HG03354 (cell line): ENCODE measurements around the gene OR10G3.

ENCODE experiments used
- ATAC-seq: cut with Tn5 transposase; IDR thresholded peaks from one replicate; pipeline ENCODE4 v1.9.1; 2021; ENCODE audit warnings: mild to moderate bottlenecking; ENCODE audit not compliant: unreplicated experiment, poor library complexity, severe bottlenecking

OR10G3 gene

DNA sequence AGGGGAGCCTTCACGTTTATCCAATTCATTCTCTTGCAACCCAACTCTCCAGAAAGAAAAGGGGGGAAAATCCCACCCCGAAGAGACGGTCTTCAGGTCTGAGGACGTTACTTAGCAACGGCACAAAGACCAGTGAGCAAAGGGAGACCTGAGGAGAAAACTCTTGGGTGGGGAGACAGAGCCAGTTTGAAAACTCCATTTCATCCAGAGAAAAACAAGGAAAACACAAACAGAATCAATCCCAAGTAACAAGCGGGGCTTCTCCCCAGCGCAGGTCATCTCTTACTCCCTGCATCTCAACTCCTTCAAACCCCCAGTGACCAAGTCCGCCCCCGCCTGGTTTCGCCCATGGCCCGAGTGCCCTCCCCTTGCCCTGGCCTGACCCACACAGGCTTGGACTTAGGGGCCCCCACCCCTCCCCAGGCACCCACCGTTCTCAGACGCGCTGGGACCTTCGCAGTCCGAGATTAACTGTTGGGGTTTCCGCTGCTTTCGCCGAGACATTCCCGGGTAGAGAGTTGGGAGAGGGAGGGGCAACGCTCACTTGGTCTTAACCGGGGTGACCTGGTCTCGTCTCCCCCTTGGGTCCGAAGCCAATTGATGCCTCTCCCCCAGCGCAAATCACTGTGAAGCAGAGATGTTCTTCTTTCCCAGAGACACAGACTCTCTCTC is 43.3 kb downstream of the OR10G3 start:
- no peak for ATAC-seq

DNA sequence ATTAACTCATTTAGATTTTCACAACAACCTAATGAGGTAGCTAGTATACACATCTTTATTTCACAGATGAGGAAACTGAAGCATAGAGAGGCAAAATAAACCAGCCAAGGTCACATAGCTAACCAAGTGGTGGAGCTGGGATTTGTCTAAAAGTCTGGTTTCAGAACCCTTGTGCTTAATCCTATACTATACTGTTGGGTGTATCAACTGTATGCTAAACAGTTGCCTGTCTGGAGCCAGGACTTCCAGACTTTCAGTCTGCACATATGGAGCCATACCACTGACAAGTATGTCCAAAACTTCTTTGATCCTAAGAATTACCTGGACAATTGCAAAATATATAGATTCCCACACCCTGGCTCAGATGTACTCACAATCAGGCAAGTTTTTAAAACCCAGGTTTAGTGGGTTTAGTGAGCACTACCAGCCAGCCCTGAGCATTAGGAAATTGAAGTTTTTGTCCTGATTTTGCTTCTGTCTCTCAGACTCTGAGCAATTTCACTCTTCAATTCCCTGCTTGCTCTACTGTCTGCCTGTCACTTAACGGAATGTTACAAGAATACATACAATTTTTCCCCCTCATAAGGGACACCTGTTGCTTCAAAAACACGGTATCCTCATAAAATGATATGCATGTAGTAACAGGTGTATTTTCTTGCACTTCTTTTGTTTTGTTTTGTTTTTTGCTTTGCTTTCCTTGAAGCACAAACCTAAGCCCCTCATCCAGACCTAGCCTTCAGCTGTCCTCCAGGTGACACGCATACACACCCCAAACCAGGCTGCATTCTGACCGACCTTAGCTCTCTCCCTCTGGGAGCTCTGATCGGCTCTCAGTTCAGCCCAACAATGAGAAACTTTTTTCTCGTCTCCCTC is 44.1 kb downstream of the OR10G3 start:
- ATAC-seq: no peak

DNA sequence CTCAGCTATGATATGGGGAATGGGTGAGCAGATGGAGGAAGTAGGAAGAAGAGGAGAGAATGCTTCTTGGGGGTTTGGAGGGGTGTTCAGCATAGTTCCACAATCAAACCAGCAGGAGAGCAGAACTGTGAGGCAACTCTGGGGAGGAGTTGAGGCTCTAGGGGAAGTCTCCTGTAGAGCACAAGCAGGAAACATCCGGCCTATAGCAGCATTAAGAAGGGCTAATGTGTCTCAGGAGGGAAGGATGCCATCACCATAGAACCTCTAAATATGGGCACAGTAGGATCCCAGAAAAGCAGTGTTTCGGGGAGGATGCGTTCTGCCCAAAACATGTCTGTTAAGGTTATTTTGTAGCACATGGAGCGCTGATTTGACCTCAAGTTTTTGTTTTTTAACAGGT is 45.3 kb downstream of the OR10G3 start:
- no peak for ATAC-seq

DNA sequence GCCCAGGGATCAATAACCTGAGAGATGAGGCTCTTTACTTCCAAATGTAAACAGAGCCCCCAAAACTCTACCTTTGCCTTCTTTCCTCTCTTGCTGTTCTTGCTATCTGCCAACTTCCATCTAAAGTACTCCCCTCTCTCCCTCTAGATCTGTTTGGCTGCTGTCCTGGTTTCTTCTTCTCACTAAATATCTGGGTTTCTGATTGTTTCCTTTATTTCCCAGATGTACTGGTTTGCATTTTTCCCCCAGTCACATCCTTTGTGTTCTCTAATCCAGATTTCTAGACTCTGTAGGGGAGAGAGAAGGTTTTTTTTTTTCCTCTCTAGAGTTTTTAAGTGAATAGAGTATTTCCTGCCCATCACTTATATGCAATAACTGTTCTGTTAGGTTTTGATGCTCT is 46.6 kb downstream of the OR10G3 start:
- ATAC-seq: no peak

DNA sequence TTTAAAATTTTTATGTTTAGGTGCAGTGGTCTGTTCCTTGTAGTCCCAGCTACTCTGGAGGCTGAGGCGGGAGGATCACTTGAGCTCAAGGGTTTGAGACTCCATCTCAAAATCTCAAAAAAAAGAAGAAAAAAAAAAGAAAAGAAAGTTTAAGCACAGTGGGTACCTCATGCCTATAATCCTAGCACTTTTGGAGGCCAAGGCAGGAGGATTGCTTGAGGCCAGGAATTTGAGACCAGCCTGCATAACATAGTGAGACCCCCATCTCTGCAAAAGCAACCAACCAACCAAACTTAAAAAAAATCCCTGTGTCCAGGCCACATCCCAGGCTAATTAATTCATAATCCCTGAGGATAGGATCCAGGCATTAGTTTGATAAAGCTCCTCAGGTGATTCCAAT is 50.4 kb downstream of the OR10G3 start:
- no peak for ATAC-seq

DNA sequence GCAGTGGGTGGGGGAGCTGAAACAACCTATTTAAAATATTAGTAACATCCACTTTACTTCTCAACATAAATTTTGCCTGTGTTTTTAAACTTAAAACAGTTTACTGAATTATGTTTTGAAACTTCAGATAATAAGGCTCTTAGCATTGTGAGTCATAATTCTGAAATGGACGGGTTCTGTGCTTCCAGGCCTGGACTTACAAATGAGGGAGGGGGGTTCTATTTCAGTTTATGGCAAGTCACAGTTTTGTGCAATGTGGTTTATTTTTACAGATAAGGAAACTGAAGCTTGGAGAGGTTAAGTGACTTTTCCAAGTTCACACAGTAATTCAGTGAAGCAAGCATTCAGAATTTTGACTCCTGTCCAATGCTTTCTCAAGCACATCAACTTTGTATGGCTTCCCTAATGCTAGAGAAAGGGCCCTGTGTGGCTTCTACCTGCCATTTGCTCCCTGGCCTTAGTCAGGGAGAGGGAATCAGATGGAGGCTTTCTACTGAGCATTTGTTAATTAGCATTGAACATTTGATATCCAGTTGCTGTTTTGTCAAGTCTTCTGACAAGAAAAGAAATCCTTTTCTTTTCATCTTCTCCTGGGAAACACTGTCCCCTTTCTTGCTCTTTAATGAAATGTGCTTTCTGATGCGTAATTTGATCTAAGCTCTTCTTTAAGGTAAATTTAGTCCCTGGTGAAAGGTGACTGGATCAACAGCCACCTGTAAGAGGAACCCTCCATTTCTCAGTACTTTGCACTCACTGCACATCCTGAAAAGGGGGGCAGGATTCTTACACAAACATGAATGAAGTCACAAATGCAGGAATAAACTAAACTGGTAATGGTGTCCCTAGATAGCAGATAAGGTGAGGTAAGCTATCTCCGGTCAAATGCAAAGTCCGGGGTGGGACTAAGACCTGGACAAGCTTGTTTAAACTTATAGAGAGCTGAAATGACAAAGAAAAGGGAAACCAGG is 51.2 kb downstream of the OR10G3 start:
- ATAC-seq: no peak

DNA sequence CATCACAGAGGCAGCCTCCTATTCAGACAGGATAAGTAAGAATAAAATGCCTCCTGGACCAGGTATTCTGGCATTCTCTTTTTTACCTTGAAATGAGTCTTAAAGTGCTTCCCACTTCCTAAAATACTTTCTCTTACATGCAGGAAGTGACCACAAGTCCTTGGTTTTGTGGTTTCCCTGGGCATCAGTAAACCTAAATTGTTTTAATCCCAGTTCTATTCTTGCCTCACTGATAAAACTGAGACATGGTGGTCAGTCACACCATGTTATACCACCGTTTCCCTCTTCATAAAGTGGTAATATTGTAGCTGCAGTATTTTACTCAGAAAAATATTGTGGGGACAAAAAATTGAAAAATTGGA is 52.6 kb downstream of the OR10G3 start:
- no peak for ATAC-seq

DNA sequence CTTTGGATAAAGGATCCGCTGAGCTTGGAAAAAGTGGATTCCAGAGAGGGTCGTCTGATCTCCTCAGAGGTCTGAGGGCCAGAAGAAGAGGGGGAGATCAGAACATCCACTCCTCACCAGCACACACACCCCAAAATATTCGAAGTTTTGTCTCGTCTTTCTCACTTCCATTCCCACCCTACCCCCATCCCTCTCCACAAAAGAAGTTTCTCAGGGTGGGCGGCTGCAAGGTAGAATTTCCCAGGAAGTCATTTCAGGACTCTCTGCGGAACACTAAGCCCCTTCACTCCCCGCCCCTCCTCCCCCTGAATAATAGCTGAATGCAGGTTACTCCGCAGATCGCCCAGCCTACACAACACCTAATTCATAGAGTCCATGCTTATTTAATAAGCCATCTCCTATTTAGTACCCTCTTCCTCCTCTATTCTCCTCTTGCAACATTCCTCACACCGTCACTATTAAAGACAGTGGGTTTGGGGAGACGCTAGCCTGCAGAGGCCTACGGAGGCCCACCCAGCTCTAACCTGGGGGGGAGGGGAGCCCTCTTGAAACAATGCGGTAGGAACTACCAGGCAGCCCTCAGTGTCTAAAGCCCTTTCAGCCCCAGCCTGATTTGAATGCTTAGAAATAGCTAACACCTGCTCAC is 53.1 kb downstream of the OR10G3 start:
- ATAC-seq: peak; percentile 50

DNA sequence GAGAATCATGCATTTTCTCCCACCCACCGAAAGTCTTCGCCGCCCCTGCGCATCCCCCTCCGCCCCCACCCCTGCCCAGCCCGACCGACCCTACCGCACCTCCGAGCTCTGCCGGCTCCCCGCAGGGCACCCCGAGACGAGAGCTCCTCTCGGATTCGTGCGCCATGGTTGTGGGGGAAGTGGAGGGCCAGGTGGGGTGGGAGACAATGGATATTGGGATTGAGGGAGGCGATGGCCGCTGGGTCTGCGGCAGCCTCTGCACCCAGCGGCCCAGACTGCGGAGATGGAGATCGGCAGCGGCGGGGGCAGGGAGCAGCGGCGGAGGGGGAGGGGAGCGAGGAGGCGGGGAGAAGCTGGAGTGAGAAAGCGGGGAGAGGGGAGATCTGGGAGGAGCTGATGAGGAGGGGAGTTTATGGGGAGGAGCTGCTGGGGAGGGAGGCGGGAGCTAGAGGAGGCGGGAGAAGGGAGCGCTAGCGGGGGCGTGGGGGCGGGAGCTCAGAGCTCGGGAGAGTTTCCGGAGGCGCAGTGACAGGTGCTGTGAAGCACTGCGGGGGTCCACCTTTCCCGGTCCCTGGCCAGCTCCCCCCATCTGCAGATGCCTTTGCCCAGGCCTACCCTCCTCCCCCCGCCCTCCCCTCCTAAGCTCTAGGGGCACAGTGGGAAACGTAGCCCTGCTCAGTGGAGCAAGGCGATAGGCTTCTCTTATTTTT is 53.8 kb downstream of the OR10G3 start, which contains the start of gene SALL2:
SALL2 (minus strand) TSS at position 385 of the 710 bp plus-strand sequence; CDS start at position 166, 219 bp downstream.
- ATAC-seq: no peak

DNA sequence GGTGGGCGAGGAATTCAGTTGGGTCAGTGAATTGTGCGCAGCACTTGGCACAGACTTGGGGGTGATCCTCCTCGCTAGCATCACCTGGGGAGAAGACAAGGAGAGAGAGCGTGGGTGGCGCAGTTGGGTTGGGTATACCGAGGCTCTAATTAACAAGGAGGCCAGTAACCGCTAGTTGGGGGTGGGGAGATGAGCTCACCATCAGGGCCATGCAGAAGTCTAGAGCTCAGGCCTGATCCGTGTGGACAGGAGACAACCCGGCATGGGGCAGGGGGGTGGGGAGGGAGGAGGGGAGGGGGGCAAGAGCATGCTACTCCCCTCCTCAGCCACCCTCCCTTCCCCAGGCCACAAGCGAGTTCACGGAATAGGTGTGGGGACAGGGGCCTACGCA is 54.3 kb downstream of the OR10G3 start:
- no peak for ATAC-seq

DNA sequence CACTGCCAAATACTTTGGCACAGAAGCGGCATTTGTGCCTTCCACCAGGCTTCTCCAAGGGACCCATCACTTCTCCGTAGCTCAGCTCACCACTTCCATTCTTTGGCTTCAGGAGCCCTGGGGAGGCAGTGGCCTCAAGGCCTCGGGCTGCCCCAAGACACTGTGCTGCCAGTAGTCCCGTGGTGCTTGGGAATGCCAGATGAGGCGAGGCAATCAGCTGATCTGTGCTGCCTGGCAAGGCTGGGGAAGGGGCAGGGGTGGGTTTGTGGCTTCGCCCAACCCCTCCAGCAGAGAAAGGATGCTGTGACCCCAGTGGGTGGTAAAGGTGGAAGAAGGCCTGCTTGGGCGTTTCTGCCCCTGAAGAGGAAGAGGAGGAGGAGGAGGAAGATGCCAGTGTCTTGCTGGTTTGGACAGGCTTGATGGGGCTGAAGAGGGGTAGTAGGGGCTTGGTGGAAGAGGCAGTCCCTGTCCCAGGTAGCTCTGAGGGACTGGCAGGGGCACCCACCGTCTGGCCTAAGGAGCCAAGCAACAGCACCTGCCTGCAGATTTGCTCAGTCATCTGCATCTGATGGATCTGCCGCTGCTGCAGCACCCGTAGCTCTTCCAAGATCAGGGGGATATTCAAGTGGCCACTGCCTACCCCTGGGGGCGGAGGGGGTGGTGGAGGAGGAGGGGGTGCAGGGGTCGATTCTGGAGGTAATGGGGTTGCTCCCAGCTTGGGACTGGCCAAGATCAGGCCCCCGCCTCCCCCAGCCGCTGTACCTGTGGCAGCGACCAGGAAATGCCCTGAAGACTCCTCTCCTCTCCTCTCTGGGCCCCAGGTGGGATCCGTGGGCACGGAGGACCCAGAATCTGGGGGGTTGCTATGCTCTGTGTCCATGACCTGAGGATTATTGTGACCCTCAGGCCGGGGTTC is 55.0 kb downstream of the OR10G3 start:
- ATAC-seq: no peak

DNA sequence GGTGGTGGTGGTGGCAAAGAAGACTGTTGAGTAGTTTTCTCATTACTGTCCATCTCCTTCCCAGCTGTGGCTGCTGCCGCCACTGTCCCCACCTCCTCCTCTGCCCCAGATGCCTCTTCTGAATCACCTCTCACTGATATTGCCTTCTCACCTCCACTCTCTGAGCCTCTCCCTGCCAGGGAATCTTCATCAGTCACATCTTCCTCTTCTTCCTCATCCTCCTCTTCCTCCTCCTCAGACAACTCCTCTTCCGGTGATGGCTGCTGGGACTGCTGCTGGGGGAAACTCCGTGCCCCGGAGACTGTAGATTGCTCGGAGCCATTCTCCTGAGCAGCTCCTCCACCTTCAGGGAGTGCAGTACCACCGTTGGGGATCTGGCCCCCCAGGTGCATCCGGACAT is 56.7 kb downstream of the OR10G3 start:
- no peak for ATAC-seq

DNA sequence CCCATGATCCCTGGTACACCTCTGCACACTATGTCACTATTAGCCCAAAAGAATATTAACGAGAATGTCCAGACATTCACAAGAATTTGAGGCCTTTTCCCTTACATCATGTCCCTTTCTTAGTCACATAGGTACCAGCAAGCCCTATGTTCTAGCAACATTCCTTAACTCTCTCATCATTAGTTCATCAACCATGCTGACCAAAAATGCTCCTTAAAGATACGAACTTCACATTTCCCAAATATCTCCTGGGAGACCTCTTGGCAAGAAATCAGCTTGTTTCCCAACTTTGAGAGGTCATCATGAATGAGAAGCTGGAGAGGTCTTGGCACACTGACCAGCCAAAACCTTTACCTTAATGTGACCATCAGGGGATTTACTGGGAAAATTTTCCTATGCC is 58.4 kb downstream of the OR10G3 start:
- ATAC-seq: no peak

DNA sequence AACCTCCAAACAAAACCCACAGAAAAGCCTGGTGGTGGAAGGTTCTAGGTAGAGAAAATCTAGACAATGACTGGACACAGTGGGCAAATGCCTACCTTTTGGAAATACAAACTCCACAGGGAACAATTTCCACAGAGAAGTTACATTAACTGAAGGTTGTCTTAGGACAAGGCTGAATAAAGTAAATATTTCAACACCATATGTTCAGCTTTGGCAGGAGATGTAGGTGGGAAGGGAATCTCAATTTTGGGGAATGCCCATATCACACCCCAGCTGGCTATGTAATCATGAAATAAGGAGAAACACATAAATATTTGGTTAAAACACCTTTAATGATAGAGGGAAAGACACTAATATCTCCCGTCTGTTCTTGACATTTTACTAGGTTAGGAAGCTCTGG is 59.1 kb downstream of the OR10G3 start:
- ATAC-seq: no peak

DNA sequence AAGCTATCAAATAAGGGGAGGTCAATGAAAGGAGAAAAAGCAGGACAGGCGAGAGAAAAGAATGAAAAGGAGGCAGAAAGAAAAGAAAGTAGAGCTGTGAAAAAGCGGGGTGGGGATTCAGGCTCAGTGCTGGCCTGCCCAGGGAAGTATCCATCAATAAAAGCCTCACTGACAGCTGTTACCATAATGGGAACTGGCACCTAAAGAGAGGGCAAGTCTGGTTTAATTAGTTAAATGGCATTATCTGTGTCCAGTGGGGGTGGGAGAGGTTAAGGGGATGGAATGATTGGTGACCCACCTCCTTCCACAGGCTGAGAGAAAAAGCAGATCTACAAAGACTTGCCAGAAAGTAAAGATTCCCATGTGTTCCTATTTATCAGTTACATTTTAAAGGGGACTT is 61.2 kb downstream of the OR10G3 start:
- ATAC-seq: no peak
